HEK293T (cell line): ENCODE measurements around the gene RPRD1A.

Experiments used
- FOXK2 ChIP-seq: fragments of 450-650 bp; IDR thresholded peaks from 2 replicates; pipeline ENCODE4 v1.6.1; 2016; ENCODE audit warnings: mild to moderate bottlenecking
- ZNF384 ChIP-seq: fragments of 450-650 bp; IDR thresholded peaks from 2 replicates; pipeline ENCODE4 v1.6.1; 2016

- no peak for TF ChIP-seq FOXK2
- no peak for TF ChIP-seq ZNF384
Measured at GRCh38 chr18:36095936-36096519, 28.7 kb upstream of the RPRD1A start.
